Keratinocyte (primary cell): Measurements from ENCODE around the gene TNFAIP3. TPM values are rescaled to one million over a fixed set of nuclear protein-coding genes. Genes with fewer than 3 reads are reported as not detected.
A peak's percentile ranks its signal among the peaks of the same experiment; 100 is the strongest.

Experiments
- DNase-seq: peaks from one replicate; pipeline ENCODE4 v3.0.0-alpha.2; 2011; ENCODE audit warnings: low read depth, missing footprints, low spot score
- FAIRE-seq: peaks from 2 replicates; lab custom pipeline; 2011; peaks lifted over from hg19 to GRCh38; lab: Jason Lieb, UNC
- H2AFZ ChIP-seq: 2 replicates; pipeline ENCODE4 v1.6.0; 2012; ENCODE audit warnings: low read length, control low read depth, inconsistent platforms; ENCODE audit not compliant: control insufficient read depth
- H3K27ac ChIP-seq: 2 replicates; pipeline ENCODE4 v1.5.1; 2011; ENCODE audit warnings: low read length; ENCODE audit not compliant: control insufficient read depth, insufficient read depth
- H3K27me3 ChIP-seq: 3 replicates; pipeline ENCODE4 v1.6.0; 2011; ENCODE audit warnings: low read length; ENCODE audit not compliant: control insufficient read depth, insufficient read depth; ENCODE audit errors: extremely low read depth
- H3K36me3 ChIP-seq, 2 experiments: 2 replicates in 1 of 2; 3 replicates in 1 of 2; pipeline ENCODE4 v1.5.1; 2011; ENCODE audit warnings: low read length in 2 of 2, mild to moderate bottlenecking in 1 of 2; ENCODE audit not compliant: control insufficient read depth in 2 of 2, insufficient read depth in 2 of 2; ENCODE audit errors: extremely low read depth in 1 of 2
- H3K4me1 ChIP-seq: 3 replicates; pipeline ENCODE4 v1.5.1; 2011; ENCODE audit warnings: low read length; ENCODE audit not compliant: control insufficient read depth, insufficient read depth; ENCODE audit errors: extremely low read depth
- H3K4me2 ChIP-seq: 3 replicates; pipeline ENCODE4 v1.6.0; 2011; ENCODE audit warnings: low read depth, low read length; ENCODE audit not compliant: control insufficient read depth, insufficient read depth; ENCODE audit errors: extremely low read depth
- H3K4me3 ChIP-seq, 3 experiments: fragments of 200-600 bp in 1 of 3; sonication (generic) in 1 of 3; 2 replicates in 2 of 3; 3 replicates in 1 of 3; pipeline ENCODE4 v1.5.1; 2011 to 2016; ENCODE audit warnings: low read length in 3 of 3, mild to moderate bottlenecking in 3 of 3, control low read depth in 2 of 3, inconsistent platforms in 1 of 3, low read depth in 1 of 3, mixed read lengths in 1 of 3, mixed run types in 1 of 3, moderate library complexity in 1 of 3; ENCODE audit not compliant: control insufficient read depth in 2 of 3, insufficient read depth in 2 of 3; ENCODE audit errors: extremely low read depth in 1 of 3
- H3K79me2 ChIP-seq: 2 replicates; pipeline ENCODE4 v1.6.0; 2012; ENCODE audit warnings: low read length; ENCODE audit not compliant: control insufficient read depth, insufficient read depth
- H3K9ac ChIP-seq: 3 replicates; pipeline ENCODE4 v1.6.0; 2011; ENCODE audit warnings: low read length; ENCODE audit not compliant: control insufficient read depth, insufficient read depth; ENCODE audit errors: extremely low read depth
- H3K9me1 ChIP-seq: 3 replicates; pipeline ENCODE4 v1.6.0; 2011; ENCODE audit warnings: low read length; ENCODE audit not compliant: control insufficient read depth, insufficient read depth; ENCODE audit errors: extremely low read depth
- H3K9me3 ChIP-seq: 2 replicates; pipeline ENCODE4 v1.5.1; 2012; ENCODE audit warnings: low read depth, low read length; ENCODE audit not compliant: control insufficient read depth
- H4K20me1 ChIP-seq: 3 replicates; pipeline ENCODE4 v1.6.0; 2011; ENCODE audit warnings: low read length; ENCODE audit not compliant: control insufficient read depth, insufficient read depth; ENCODE audit errors: extremely low read depth
- CTCF ChIP-seq, 3 experiments: IDR thresholded peaks in 1 of 3; conservative IDR thresholded peaks in 1 of 3; optimal IDR thresholded peaks in 1 of 3; 2 replicates in 2 of 3; 3 replicates in 1 of 3; pipeline versions ENCODE3 to v1.5.1; 2011; ENCODE audit warnings: low read length in 3 of 3, mild to moderate bottlenecking in 3 of 3, moderate library complexity in 2 of 3, control low read depth in 1 of 3, inconsistent platforms in 1 of 3; ENCODE audit not compliant: insufficient read depth in 2 of 3; ENCODE audit errors: extremely low read depth in 1 of 3
- EZH2 ChIP-seq: IDR thresholded peaks from one replicate; pipeline ENCODE4 v1.6.1; 2012; ENCODE audit warnings: inconsistent platforms, mild to moderate bottlenecking, low read length, moderate library complexity
- dilution Hi-C: fragments of 300-500 bp; cut with MboI; formaldehyde crosslinking; loops from one replicate; pipeline ENCODE4 v1.7.0; 2020; ENCODE audit warnings: low sequenced_read_pairs; ENCODE audit not compliant: extremely low pct_ligation_motif_present
- polyA plus RNA-seq, 5 experiments: library from polyadenylated mRNA; depleted of rRNA in 3 of 5; stranded (reverse) in 3 of 5; stranded (forward) in 1 of 5; unstranded in 1 of 5; fragments of >200 nt; gene quantifications; 1 replicate in 1 of 5; 2 replicates in 3 of 5; 3 replicates in 1 of 5; pipeline versions ENCODE4 v1.2.1 to v1.2.3, GENCODE V29; 2011 to 2012; ENCODE audit warnings: missing spikeins in 2 of 5, low read depth in 1 of 5, low replicate concordance in 1 of 5

Gene TNFAIP3
- polyA plus RNA-seq, 1 donor (not counting 4 experiments of a cell fraction or from before 2014, with no cell fraction given) = 141 TPM

- Histone ChIP-seq H4K20me1 (no peaks in the 10 kb centered on the region), H3K9me3 (no peaks in the 10 kb centered on the region), H3K79me2 (no peaks in the 10 kb centered on the region), H3K9me1 (no peaks in the 10 kb centered on the region), H3K4me2 (peak overlapping the region; percentile 67), H3K36me3 (no peaks in the 10 kb centered on the region), H3K27ac (peak overlapping the region; percentile 86), H3K4me3 (no peak overlapping the region), H2AFZ (peak overlapping the region; percentile 71), H3K27me3 (no peaks in the 10 kb centered on the region), H3K9ac (no peak overlapping the region), H3K4me1 (peaks cover 36% of the 10 kb centered on the region)
- TF ChIP-seq CTCF (optimal IDR thresholded peaks at IDR 0.05 in 1 of 3, IDR thresholded peaks at IDR 0.05 in 1 of 3, conservative IDR thresholded peaks at IDR 0.05 in 1 of 3; ENCODE audit: extremely low read depth in 1 of 3, insufficient read depth in 2 of 3, low read length in 3 of 3) = no peak
- TF ChIP-seq EZH2 = no peak
- peak; percentile 17 for FAIRE-seq
- no peak for DNase-seq
- dilution Hi-C loops = no loop called here
Measured at GRCh38 chr6:137892271-137892708, 25.2 kb downstream of the TNFAIP3 start.

GRCh38 chr6:137893181-137893580 lies 26.1 kb downstream of the TNFAIP3 start:
- dilution Hi-C loops = no loop called here
- H3K27me3 ChIP-seq = no peaks in the 10 kb centered on the region
- no peaks in the 10 kb centered on the region for H3K79me2 ChIP-seq
- TF ChIP-seq CTCF (optimal IDR thresholded peaks at IDR 0.05 in 1 of 3, IDR thresholded peaks at IDR 0.05 in 1 of 3, conservative IDR thresholded peaks at IDR 0.05 in 1 of 3; ENCODE audit: extremely low read depth in 1 of 3, insufficient read depth in 2 of 3, low read length in 3 of 3) = no peak
- TF ChIP-seq EZH2 = no peak
- H2AFZ ChIP-seq = no peak overlapping the region
- no peaks in the 10 kb centered on the region for H3K9me3 ChIP-seq
- H4K20me1 ChIP-seq = no peaks in the 10 kb centered on the region
- H3K9me1 ChIP-seq = no peaks in the 10 kb centered on the region
- H3K36me3 ChIP-seq = no peaks in the 10 kb centered on the region
- peak overlapping the region; percentile 86 for H3K27ac ChIP-seq
- H3K4me3 ChIP-seq = no peak overlapping the region
- H3K4me2 ChIP-seq = peak overlapping the region; percentile 72
- peak overlapping the region; percentile 30 for H3K9ac ChIP-seq
- peaks cover 36% of the 10 kb centered on the region for H3K4me1 ChIP-seq
- DNase-seq (no peak), FAIRE-seq (no peak)
